Right forelimb (tissue), 1 donor: Measurements from ENCODE around the gene CRYBB3.
A peak's percentile ranks its signal among the peaks of the same experiment; 100 is the strongest.
"Not testable (repeated sequence)": the region's sequence is repeated elsewhere in the genome, so short reads cannot be mapped to it uniquely, and the experiment has no call there.

Experiments used
- DNase-seq: peaks from one replicate; pipeline ENCODE4 v3.0.0-alpha.2; 2018

The CRYBB3 gene

GRCh38 chr22:25207553-25208157 is 8.0 kb downstream of the CRYBB3 start:
- DNase-seq: no peak

- DNase-seq: no peak
Observed at GRCh38 chr22:25208328-25208727, 8.7 kb downstream of the CRYBB3 start.

GRCh38 chr22:25208743-25209505 is 9.3 kb downstream of the CRYBB3 start:
- no peak for DNase-seq

- DNase-seq: no peak
Observed at GRCh38 chr22:25210793-25211192, 11.1 kb downstream of the CRYBB3 start.

GRCh38 chr22:25212337-25212736 is 12.7 kb downstream of the CRYBB3 start:
- no peak for DNase-seq

GRCh38 chr22:25213221-25213620 is 13.6 kb downstream of the CRYBB3 start:
- no peak for DNase-seq

GRCh38 chr22:25216230-25216629 is 16.6 kb downstream of the CRYBB3 start:
- no peak for DNase-seq

- DNase-seq: no peak
Observed at GRCh38 chr22:25219211-25219689, 19.6 kb downstream of the CRYBB3 start, which contains the start of gene CRYBB2. Gene CRYBB2 (plus strand): TSS chr22:25219639. CDS start chr22:25221430, 1,791 bp downstream.

GRCh38 chr22:25219948-25220442 is 20.3 kb downstream of the CRYBB3 start:
- no peak for DNase-seq

GRCh38 chr22:25221790-25222189 is 22.1 kb downstream of the CRYBB3 start:
- no peak for DNase-seq

GRCh38 chr22:25223269-25223850 is 23.7 kb downstream of the CRYBB3 start:
- DNase-seq: no peak

GRCh38 chr22:25228822-25229221 is 29.2 kb downstream of the CRYBB3 start:
- DNase-seq: no peak

- not testable (repeated sequence) for DNase-seq
Observed at GRCh38 chr22:25230760-25231159, 31.1 kb downstream of the CRYBB3 start.

GRCh38 chr22:25232301-25232700 is 32.6 kb downstream of the CRYBB3 start:
- no peak for DNase-seq

GRCh38 chr22:25233706-25234105 is 34.0 kb downstream of the CRYBB3 start:
- DNase-seq: not testable (repeated sequence)

- DNase-seq: peak; percentile 86
Observed at GRCh38 chr22:25235547-25236290, 36.1 kb downstream of the CRYBB3 start.

- DNase-seq: no peak
Observed at GRCh38 chr22:25236417-25236816, 36.8 kb downstream of the CRYBB3 start.

GRCh38 chr22:25237503-25237902 is 37.8 kb downstream of the CRYBB3 start:
- no peak for DNase-seq

- not testable (repeated sequence) for DNase-seq
Observed at GRCh38 chr22:25238058-25238457, 38.4 kb downstream of the CRYBB3 start.

GRCh38 chr22:25255169-25255568 is 55.5 kb downstream of the CRYBB3 start:
- DNase-seq: not testable (repeated sequence)
